ENCODE results near the gene RASSF8. TPM values are rescaled to one million over a fixed set of nuclear protein-coding genes. Genes with fewer than 3 reads are reported as not detected.

Gene RASSF8
- total and polyA plus RNA-seq, 9 of the 15 experiments (the other 6 are each of a cell fraction or from before 2014, with no cell fraction given) = 0.01 to 0.36 (median 0.12) TPM; not detected in 1

- TF ChIP-seq ZBTB40 (IDR thresholded peaks at IDR 0.05) = no peak
- no peak for TF ChIP-seq ZBTB40 (CRISPR knock-in tag; IDR thresholded peaks at IDR 0.05)
Measured at GRCh38 chr12:26077915-26078702, 119.6 kb downstream of the RASSF8 start (continued).
